ENCODE measurements around the gene GABRA4.

Gene GABRA4

DNA sequence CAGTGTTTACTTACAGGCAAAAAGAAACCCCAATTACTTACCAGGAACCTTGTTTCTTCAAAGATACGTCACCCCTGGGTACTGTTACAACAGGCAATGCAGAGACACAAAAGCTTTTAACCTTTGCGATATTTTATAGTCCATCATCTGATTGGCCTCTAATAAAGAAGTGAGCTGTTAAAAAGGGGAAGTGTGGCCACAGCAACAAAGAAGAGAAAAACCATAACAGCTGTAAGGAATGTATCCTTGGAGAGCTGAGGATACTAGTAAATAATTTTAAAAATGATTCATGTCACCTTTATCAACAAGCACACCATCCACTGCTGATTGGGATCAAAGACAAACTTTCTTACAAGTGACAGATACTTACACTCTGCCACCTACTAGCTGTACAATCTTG is 14.1 kb downstream of the GABRA4 start:
- no peak for DNase-seq (ENCODE audit: low read depth in 3 of 3)

GRCh38 chr4:46977245-46977644 is 16.1 kb downstream of the GABRA4 start:
- DNase-seq (ENCODE audit: low read depth in 3 of 3) = no peak

- no peak for DNase-seq (ENCODE audit: low read depth in 3 of 3)
Measured at GRCh38 chr4:46975812-46976553, 17.4 kb downstream of the GABRA4 start.

DNA sequence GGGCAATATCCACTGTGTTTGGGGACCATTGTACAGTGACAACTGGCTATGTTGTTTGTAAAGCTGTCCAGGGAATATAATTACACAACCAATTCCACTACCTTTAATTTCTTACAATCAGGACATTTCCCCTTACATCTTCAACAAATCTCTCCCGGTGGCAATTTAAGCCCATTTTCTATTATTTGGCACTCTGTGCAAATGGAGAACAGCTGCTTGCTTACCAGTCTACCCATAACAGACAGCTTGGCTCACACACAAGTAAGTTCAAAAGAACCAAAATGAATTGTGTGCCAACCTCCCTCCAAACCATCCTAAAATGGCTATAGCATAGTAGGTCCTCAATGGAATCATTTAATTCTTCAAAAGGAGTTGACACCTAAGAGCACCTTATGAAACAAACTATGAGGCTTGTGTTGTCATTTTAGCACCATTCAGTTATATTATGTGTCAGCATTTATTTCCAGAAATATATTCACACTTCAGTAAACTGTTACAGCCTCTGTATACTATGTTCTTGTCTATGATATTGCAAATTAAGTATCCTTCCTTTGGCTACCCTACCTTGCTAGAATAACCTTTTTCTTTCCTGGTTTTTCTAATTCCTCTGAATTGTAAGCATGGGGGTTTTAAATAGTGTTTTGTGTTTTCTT is 18.4 kb downstream of the GABRA4 start:
- DNase-seq (ENCODE audit: low read depth in 3 of 3) = no peak

DNA sequence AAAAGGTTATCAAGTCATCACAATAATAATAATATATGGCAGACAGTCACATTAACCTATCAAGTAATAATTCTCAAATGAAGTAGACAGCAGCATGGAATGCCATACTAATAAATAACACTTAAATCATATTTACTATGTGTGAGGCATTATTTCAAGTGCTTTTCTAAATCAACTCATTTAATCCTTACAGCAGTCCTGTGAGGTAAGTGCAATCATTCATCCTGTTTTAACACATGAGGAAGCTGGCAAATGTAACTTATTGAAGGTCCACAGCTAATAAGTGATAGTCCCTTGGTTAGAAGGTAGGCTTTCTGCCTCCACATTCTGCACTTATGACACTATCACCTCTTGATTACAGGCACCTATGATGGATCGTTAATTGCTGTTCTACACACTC is 24.5 kb downstream of the GABRA4 start:
- no peak for DNase-seq (ENCODE audit: low read depth in 3 of 3)

- no peak for DNase-seq (ENCODE audit: low read depth in 3 of 3)
Measured at GRCh38 chr4:46967631-46968030, 25.8 kb downstream of the GABRA4 start.

GRCh38 chr4:46958742-46959488 is 34.5 kb downstream of the GABRA4 start:
- DNase-seq (ENCODE audit: low read depth in 3 of 3) = no peak

GRCh38 chr4:46956451-46956850 is 36.9 kb downstream of the GABRA4 start:
- no peak for DNase-seq (ENCODE audit: low read depth in 3 of 3)

- DNase-seq (ENCODE audit: low read depth in 3 of 3) = no peak
Measured at GRCh38 chr4:46955601-46956000, 37.8 kb downstream of the GABRA4 start.

GRCh38 chr4:46954643-46955042 is 38.7 kb downstream of the GABRA4 start:
- no peak for DNase-seq (ENCODE audit: low read depth in 3 of 3)

DNA sequence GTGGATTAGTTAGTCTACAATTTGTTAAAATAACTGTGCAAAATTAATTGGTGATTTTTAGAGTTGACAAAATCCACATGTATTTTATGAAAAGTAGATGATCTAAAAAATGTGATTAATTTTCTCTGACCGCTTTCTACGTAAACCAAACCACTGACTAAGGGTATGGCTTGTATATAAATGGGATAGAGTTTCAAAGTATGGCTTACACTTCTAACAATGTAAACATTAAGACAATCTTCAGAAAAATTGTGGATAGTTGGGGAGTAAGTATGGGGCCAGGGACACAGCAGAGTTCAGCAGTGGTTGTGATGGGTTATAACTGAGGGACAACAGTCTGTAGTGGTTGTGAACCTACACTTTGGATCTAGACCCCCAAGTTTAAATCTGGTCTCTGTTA is 39.8 kb downstream of the GABRA4 start:
- no peak for DNase-seq (ENCODE audit: low read depth in 3 of 3)

- DNase-seq (ENCODE audit: low read depth in 3 of 3) = no peak
Measured at GRCh38 chr4:46952451-46952850, 40.9 kb downstream of the GABRA4 start.

DNA sequence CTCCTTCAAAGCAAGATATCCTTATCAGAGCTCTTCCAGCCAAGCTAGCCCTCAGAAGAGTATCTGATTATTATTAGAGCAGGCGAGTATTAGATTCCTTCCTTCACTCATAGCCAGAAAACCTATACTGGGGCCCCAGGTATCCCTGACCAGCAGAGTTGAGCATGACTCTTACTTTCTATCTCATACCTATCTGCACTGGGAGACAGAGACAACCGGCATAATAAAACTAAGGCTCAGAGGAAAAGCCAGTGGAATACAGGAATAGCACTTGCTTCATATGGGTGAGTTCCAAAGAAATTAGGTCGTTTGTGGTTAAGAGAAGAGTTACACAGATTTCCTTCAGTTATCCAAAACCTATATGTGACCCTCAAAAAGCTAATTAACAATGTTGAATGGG is 42.6 kb downstream of the GABRA4 start:
- no peak for DNase-seq (ENCODE audit: low read depth in 3 of 3)

DNA sequence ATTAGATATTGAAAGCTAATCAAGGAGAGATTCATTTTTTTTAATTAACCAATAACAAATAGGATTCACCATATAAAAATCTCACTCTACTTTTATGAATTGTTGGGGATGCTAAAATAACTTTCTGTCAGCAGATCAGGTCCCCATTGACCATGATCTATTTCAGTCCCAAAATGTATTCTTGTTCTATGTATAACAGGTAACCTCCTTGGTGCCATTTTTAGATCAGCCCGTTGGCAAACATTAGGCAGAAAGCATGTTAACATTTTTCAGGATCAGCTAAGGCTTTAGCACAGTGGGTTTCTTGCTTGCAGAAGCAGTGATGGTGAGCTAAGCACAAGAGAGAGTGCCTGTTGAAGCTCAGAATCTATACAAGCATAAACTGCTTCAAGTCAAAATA is 43.6 kb downstream of the GABRA4 start:
- DNase-seq (ENCODE audit: low read depth in 3 of 3) = no peak

DNA sequence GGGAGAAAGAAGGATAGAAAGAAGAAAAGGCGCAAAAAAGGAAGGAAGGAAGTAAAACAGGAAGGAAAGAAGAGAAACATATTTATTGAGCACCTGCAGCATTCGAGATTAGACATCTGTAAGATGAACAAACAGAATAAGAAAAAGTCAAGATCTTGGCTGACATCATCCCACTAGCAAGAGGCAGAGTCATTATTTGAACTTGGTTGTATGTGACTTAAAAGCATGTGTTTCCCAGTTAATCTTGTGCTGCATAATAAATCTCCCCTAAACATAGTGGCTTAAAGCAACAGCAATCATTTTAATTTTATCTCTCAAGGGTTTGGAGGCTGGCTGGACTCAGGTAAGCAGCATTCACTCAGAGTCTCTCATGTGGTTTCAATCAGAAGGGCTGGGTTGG is 45.8 kb downstream of the GABRA4 start:
- no peak for DNase-seq (ENCODE audit: low read depth in 3 of 3)

GRCh38 chr4:46946919-46947536 is 46.4 kb downstream of the GABRA4 start:
- no peak for DNase-seq (ENCODE audit: low read depth in 3 of 3)

- DNase-seq (ENCODE audit: low read depth in 3 of 3) = no peak
Measured at GRCh38 chr4:46945062-46945461, 48.3 kb downstream of the GABRA4 start.

DNA sequence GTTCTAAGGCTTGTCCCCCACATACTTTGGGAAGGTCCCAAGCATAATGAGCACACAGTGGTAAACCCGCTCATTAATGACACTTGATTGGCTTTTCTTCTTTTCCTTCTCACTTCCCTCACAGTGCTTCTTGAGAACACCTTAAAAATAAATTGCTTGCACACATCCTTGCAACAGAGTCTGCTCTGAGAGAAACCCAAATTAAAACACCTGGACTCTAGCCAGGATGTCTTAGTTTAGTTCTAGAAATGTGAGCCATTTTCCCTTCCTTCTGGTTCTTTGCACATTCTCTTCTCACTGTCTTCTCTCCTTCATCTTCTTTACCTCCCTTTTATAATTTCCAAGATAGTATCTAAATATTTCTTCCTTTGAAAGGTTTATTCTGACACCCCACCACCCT is 49.0 kb downstream of the GABRA4 start:
- no peak for DNase-seq (ENCODE audit: low read depth in 3 of 3)

GRCh38 chr4:46937493-46937892 is 55.9 kb downstream of the GABRA4 start:
- no peak for DNase-seq (ENCODE audit: low read depth in 3 of 3)

DNA sequence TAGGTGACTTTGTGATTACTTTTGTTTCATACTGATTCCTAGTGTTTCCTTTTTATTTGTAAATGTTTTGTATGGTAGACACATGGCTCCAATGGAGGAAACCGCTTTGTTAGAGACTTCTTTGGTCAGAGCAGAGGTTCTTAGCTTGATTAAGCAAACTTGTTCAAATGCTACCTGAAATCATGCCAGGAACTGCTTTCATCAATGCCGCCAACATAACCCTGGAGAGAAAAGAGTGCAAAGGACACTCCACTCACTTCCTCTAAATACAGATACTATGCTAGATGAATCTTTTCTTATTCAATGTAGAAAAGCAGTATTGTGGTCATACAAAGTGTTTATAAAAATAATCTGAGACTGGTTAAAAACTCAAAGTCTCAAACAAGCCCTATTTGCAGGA is 58.7 kb downstream of the GABRA4 start:
- no peak for DNase-seq (ENCODE audit: low read depth in 3 of 3)

GRCh38 chr4:46933686-46934085 is 59.7 kb downstream of the GABRA4 start:
- no peak for DNase-seq (ENCODE audit: low read depth in 3 of 3)

DNA sequence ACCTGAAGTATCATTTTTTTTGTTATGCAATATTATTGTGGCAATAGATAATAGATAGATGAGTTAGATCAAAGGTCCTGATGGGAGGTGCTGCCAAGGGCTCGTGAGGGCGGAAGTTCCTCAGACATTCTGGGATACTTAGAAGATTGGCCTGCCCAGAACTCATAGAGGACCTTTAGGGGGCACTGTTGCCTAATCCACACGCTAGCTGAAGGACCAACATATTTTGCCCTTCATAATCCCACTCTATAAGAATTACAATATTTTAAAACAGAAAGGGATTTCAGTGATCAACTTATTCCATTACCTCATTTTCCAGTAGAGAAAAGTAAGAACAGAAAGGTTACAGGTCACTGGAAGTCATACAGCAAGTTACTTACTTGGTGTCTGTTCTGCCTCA is 61.4 kb downstream of the GABRA4 start:
- DNase-seq (ENCODE audit: low read depth in 3 of 3) = no peak

DNA sequence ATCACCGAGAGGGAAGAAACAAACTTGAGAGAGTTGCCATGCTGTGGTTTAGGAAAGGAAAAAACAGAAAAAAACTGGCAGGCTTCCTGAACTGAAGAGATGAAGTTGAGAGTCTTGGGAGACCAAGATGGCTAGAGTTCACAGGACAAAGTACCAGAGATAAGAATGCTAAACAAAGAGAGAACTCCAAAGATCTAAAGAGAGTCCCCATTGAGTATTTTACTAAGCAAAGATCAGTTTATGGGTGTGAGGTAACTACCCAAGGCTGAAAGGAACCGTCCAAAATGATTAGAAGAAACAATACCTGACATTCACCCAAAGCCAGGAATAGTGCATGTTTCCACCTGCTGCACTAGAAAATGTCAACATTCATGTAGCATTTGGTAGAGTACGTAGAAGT is 62.5 kb downstream of the GABRA4 start:
- no peak for DNase-seq (ENCODE audit: low read depth in 3 of 3)
